Adrenal gland (tissue), 5 donors: Measurements from ENCODE around the gene HOXC6.

Experiments used
- POLR2A ChIP-seq, 2 donors: fragments of 450-650 bp; IDR thresholded peaks; one replicate each; pipeline ENCODE4 v1.6.1; 2017; ENCODE audit warnings: antibody characterized with exemption in 2 of 2, mild to moderate bottlenecking in 2 of 2, moderate library complexity in 1 of 2
- TF ChIP-seq, protein P1 (sequence below), 6 experiments: fragments of 450-650 bp in 4 of 6; fragments of 200-600 bp in 2 of 6; sonication (generic) in 1 of 6; IDR thresholded peaks; 1 replicate in 5 of 6; 2 replicates in 1 of 6; pipeline versions ENCODE4 v1.5.1 to v1.8.0; 2016 to 2021; ENCODE audit warnings: antibody characterized with exemption in 6 of 6, mild to moderate bottlenecking in 2 of 6, moderate library complexity in 1 of 6
- donor health status: DM: no; HTN: no; CAD: no.

DNA sequence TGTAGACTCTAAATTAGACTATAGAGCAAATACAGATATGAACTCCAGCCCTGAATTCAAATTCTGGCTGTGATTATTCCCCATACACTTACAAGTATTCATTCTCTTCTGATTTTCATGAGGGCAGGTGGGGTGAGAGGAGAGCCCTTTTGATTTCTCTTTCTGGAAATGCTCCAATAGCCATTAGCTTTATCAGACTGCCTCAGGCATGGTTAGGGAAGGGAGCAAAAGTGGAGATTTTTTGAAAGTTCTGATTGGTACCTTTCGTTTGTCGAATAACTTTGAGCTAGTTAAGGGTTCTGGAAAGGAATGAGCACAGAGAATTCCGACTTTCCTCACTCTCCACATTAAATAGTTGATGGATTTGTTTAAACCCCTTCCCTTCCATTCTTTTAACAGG is 12.4 kb downstream of the HOXC6 start:
- TF ChIP-seq, protein P1, sequence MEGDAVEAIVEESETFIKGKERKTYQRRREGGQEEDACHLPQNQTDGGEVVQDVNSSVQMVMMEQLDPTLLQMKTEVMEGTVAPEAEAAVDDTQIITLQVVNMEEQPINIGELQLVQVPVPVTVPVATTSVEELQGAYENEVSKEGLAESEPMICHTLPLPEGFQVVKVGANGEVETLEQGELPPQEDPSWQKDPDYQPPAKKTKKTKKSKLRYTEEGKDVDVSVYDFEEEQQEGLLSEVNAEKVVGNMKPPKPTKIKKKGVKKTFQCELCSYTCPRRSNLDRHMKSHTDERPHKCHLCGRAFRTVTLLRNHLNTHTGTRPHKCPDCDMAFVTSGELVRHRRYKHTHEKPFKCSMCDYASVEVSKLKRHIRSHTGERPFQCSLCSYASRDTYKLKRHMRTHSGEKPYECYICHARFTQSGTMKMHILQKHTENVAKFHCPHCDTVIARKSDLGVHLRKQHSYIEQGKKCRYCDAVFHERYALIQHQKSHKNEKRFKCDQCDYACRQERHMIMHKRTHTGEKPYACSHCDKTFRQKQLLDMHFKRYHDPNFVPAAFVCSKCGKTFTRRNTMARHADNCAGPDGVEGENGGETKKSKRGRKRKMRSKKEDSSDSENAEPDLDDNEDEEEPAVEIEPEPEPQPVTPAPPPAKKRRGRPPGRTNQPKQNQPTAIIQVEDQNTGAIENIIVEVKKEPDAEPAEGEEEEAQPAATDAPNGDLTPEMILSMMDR (IDR thresholded peaks at IDR 0.05), result no peak
- TF ChIP-seq POLR2A (IDR thresholded peaks at IDR 0.05), result no peak
